ENCODE results near the gene AMBN. TPM values are rescaled to one million over a fixed set of nuclear protein-coding genes. Genes with fewer than 3 reads are reported as not detected.

Gene AMBN
- polyA plus RNA-seq, 3 donors, result not detected

DNA sequence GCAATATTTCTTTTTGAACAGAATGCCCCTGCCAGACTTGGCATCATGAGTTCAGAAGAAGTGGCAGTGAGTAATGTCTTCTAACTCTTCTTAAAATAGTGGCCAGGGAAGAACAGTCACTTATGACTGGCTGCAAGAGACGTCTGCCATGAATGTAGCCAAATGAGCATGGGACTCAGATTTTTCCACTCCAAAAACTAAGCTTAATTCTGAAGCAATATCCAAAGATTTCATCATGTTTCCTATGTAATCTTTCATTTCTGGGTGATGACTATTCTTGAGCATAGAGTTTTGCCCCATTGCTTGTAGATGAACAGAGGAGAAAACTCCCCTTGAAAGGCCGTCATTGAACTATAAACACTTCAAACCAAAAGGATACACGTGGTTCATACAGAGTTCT, 11.8 kb downstream of the AMBN start:
- peaks cover 2 to 5% (median 5%) of the 10 kb centered on the region in 3 donors for H3K27me3 Mint-ChIP-seq (ENCODE audit: low read depth in 3 of 3)

DNA sequence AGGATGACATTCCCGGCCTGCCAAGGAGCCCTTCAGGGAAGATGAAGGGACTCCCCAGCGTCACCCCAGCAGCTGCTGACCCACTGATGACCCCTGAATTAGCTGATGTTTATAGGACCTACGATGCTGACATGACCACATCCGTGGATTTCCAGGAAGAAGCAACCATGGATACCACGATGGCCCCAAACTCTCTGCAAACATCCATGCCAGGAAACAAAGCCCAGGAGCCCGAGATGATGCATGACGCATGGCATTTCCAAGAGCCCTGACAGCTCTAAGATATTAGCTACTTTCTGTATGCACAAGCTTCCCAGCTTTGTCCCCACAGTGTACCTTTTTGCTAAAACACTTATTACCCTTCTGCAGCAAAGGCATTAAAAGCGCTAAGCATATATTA, 14.4 kb downstream of the AMBN start:
- intact Hi-C loops (cut with micrococcal nuclease), result no loop called here
- Histone ChIP-seq H4K20me1 (ENCODE audit: insufficient read depth, low read length) (no peaks in the 10 kb centered on the region), H3K36me3 (replicated peaks in 1 of 2; ENCODE audit: control insufficient read depth in 1 of 2, insufficient read depth in 2 of 2, low read length in 2 of 2) (no peaks in the 10 kb centered on the region), H3K4me2 (replicated peaks; ENCODE audit: extremely low read depth, low read length, poor library complexity, severe bottlenecking) (no peak overlapping the region), H3K79me2 (ENCODE audit: insufficient read depth, low read length) (no peaks in the 10 kb centered on the region), H3K4me3 (replicated peaks in 1 of 3; ENCODE audit: low read depth in 2 of 3, low read length in 3 of 3) (no peak overlapping the region), H3K9ac (ENCODE audit: insufficient read depth, low read length, poor library complexity, severe bottlenecking) (no peak overlapping the region), H3K27me3 (ENCODE audit: control insufficient read depth in 2 of 2, insufficient read depth in 2 of 2, low read length in 2 of 2) (no peaks in the 10 kb centered on the region), H3K27ac (ENCODE audit: low read depth in 1 of 2, low read length in 2 of 2) (no peak overlapping the region), H2AFZ (ENCODE audit: insufficient read depth, low read depth, low read length, poor library complexity, severe bottlenecking) (no peak overlapping the region), H3K9me3 (replicated peaks in 1 of 2; ENCODE audit: control insufficient read depth in 1 of 2, insufficient read depth in 1 of 2, low read length in 2 of 2) (no peaks in the 10 kb centered on the region), H3K4me1 (ENCODE audit: control insufficient read depth in 1 of 2, insufficient read depth in 2 of 2, low read length in 2 of 2) (no peaks in the 10 kb centered on the region)
- no peak for DNase-seq
- TF ChIP-seq, protein P1, sequence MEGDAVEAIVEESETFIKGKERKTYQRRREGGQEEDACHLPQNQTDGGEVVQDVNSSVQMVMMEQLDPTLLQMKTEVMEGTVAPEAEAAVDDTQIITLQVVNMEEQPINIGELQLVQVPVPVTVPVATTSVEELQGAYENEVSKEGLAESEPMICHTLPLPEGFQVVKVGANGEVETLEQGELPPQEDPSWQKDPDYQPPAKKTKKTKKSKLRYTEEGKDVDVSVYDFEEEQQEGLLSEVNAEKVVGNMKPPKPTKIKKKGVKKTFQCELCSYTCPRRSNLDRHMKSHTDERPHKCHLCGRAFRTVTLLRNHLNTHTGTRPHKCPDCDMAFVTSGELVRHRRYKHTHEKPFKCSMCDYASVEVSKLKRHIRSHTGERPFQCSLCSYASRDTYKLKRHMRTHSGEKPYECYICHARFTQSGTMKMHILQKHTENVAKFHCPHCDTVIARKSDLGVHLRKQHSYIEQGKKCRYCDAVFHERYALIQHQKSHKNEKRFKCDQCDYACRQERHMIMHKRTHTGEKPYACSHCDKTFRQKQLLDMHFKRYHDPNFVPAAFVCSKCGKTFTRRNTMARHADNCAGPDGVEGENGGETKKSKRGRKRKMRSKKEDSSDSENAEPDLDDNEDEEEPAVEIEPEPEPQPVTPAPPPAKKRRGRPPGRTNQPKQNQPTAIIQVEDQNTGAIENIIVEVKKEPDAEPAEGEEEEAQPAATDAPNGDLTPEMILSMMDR (IDR thresholded peaks at IDR 0.05), result no peak
- H3K4me1 Mint-ChIP-seq, result no peaks in the 10 kb centered on the region
- H3K4me3 Mint-ChIP-seq, result no peak overlapping the region
- H3K27me3 Mint-ChIP-seq (ENCODE audit: low read depth in 3 of 3), result peaks cover 0 to 2% (median 0%) of the 10 kb centered on the region in 3 donors
- WGBS (ENCODE audit: insufficient coverage), result 92% methylated on average over 5 of the region's 8 CpGs
- peaks cover 0 to 2% (median 0%) of the 10 kb centered on the region in 7 donors for H3K9me3 Mint-ChIP-seq
- no peak overlapping the region for H3K27ac Mint-ChIP-seq
- H3K36me3 Mint-ChIP-seq, result no peaks in the 10 kb centered on the region

More for the DNA sequence above, 11.8 kb downstream of the AMBN start:
- no peak for DNase-seq
- no peak overlapping the region for H3K27ac Mint-ChIP-seq
- intact Hi-C loops (cut with micrococcal nuclease), result no loop called here
- H3K36me3 ChIP-seq (replicated peaks in 1 of 2; ENCODE audit: control insufficient read depth in 1 of 2, insufficient read depth in 2 of 2, low read length in 2 of 2), result no peaks in the 10 kb centered on the region
- no peak overlapping the region for H3K4me3 Mint-ChIP-seq
- no peak overlapping the region for H3K27ac ChIP-seq (ENCODE audit: low read depth in 1 of 2, low read length in 2 of 2)
- WGBS (ENCODE audit: insufficient coverage), result no CpG with 5 or more reads among the region's 3 CpGs
- no peaks in the 10 kb centered on the region for H3K79me2 ChIP-seq (ENCODE audit: insufficient read depth, low read length)
- H4K20me1 ChIP-seq (ENCODE audit: insufficient read depth, low read length), result no peaks in the 10 kb centered on the region
- no peaks in the 10 kb centered on the region for H3K27me3 ChIP-seq (ENCODE audit: control insufficient read depth in 2 of 2, insufficient read depth in 2 of 2, low read length in 2 of 2)
- peaks cover 0 to 2% (median 0%) of the 10 kb centered on the region in 7 donors for H3K9me3 Mint-ChIP-seq
- no peaks in the 10 kb centered on the region for H3K9me3 ChIP-seq (replicated peaks in 1 of 2; ENCODE audit: control insufficient read depth in 1 of 2, insufficient read depth in 1 of 2, low read length in 2 of 2)
- no peaks in the 10 kb centered on the region for H3K4me1 Mint-ChIP-seq
- H3K36me3 Mint-ChIP-seq, result no peaks in the 10 kb centered on the region
- no peak overlapping the region for H2AFZ ChIP-seq (ENCODE audit: insufficient read depth, low read depth, low read length, poor library complexity, severe bottlenecking)
- H3K4me3 ChIP-seq (replicated peaks in 1 of 3; ENCODE audit: low read depth in 2 of 3, low read length in 3 of 3), result no peak overlapping the region
- H3K4me2 ChIP-seq (replicated peaks; ENCODE audit: extremely low read depth, low read length, poor library complexity, severe bottlenecking), result no peak overlapping the region
- H3K9ac ChIP-seq (ENCODE audit: insufficient read depth, low read length, poor library complexity, severe bottlenecking), result no peak overlapping the region
- TF ChIP-seq, protein P1 (IDR thresholded peaks at IDR 0.05), result no peak
- H3K4me1 ChIP-seq (ENCODE audit: control insufficient read depth in 1 of 2, insufficient read depth in 2 of 2, low read length in 2 of 2), result no peaks in the 10 kb centered on the region

Measured in CD14-positive monocyte (primary cell).